ENCODE measurements around the gene STAG3. TPM values are rescaled to one million over a fixed set of nuclear protein-coding genes. Genes with fewer than 3 reads are reported as not detected.
A peak's percentile ranks its signal among the peaks of the same experiment; 100 is the strongest.
"Not testable (repeated sequence)": the region's sequence is repeated elsewhere in the genome, so short reads cannot be mapped to it uniquely, and the experiment has no call there.

Gene STAG3
- total RNA-seq, 1 donor from 2014 or later: 1.1 TPM

- no peaks in the 10 kb centered on the region for H3K4me1 Mint-ChIP-seq (ENCODE audit: low read depth, unreplicated experiment)
- H3K27ac Mint-ChIP-seq (ENCODE audit: unreplicated experiment): no peak overlapping the region
- H3K27me3 Mint-ChIP-seq (ENCODE audit: unreplicated experiment): peaks cover 23% of the 10 kb centered on the region
- no peak overlapping the region for H3K4me3 Mint-ChIP-seq (ENCODE audit: unreplicated experiment)
- no peak for TF ChIP-seq CTCF (IDR thresholded peaks at IDR 0.05; ENCODE audit: partially characterized antibody, unreplicated experiment)
- H3K36me3 Mint-ChIP-seq (ENCODE audit: unreplicated experiment): no peaks in the 10 kb centered on the region
- DNase-seq: no peak
- peaks cover 11% of the 10 kb centered on the region for H3K9me3 Mint-ChIP-seq (ENCODE audit: unreplicated experiment)
These were observed 33.1 kb downstream of the STAG3 start for GRCh38 chr7:100210805-100211204.

GRCh38 chr7:100211342-100211780 lies 33.6 kb downstream of the STAG3 start:
- Mint-ChIP-seq H3K9me3 (ENCODE audit: unreplicated experiment) (peaks cover 11% of the 10 kb centered on the region), H3K36me3 (ENCODE audit: unreplicated experiment) (no peaks in the 10 kb centered on the region), H3K4me3 (ENCODE audit: unreplicated experiment) (no peak overlapping the region), H3K27me3 (ENCODE audit: unreplicated experiment) (peaks cover 23% of the 10 kb centered on the region), H3K4me1 (ENCODE audit: low read depth, unreplicated experiment) (no peaks in the 10 kb centered on the region), H3K27ac (ENCODE audit: unreplicated experiment) (peak overlapping the region; percentile 40)
- no peak for TF ChIP-seq CTCF (IDR thresholded peaks at IDR 0.05; ENCODE audit: partially characterized antibody, unreplicated experiment)
- no peak for DNase-seq

- Mint-ChIP-seq H3K27ac (ENCODE audit: unreplicated experiment) (no peak overlapping the region), H3K36me3 (ENCODE audit: unreplicated experiment) (no peaks in the 10 kb centered on the region), H3K4me3 (ENCODE audit: unreplicated experiment) (no peak overlapping the region), H3K27me3 (ENCODE audit: unreplicated experiment) (peaks cover 21% of the 10 kb centered on the region), H3K9me3 (ENCODE audit: unreplicated experiment) (peaks cover 8% of the 10 kb centered on the region), H3K4me1 (ENCODE audit: low read depth, unreplicated experiment) (no peaks in the 10 kb centered on the region)
- DNase-seq: no peak
- TF ChIP-seq CTCF (IDR thresholded peaks at IDR 0.05; ENCODE audit: partially characterized antibody, unreplicated experiment): no peak
These were observed 35.0 kb downstream of the STAG3 start for GRCh38 chr7:100212631-100213286.

GRCh38 chr7:100213672-100214071 lies 36.0 kb downstream of the STAG3 start:
- no peaks in the 10 kb centered on the region for H3K36me3 Mint-ChIP-seq (ENCODE audit: unreplicated experiment)
- DNase-seq: no peak
- no peak overlapping the region for H3K27ac Mint-ChIP-seq (ENCODE audit: unreplicated experiment)
- peaks cover 21% of the 10 kb centered on the region for H3K27me3 Mint-ChIP-seq (ENCODE audit: unreplicated experiment)
- H3K9me3 Mint-ChIP-seq (ENCODE audit: unreplicated experiment): peaks cover 8% of the 10 kb centered on the region
- H3K4me3 Mint-ChIP-seq (ENCODE audit: unreplicated experiment): no peak overlapping the region
- peaks cover under 1% of the 10 kb centered on the region for H3K4me1 Mint-ChIP-seq (ENCODE audit: low read depth, unreplicated experiment)
- TF ChIP-seq CTCF (IDR thresholded peaks at IDR 0.05; ENCODE audit: partially characterized antibody, unreplicated experiment): no peak

GRCh38 chr7:100214356-100214755 lies 36.6 kb downstream of the STAG3 start:
- peaks cover 24% of the 10 kb centered on the region for H3K27me3 Mint-ChIP-seq (ENCODE audit: unreplicated experiment)
- not testable (repeated sequence) for H3K36me3 Mint-ChIP-seq (ENCODE audit: unreplicated experiment); H3K27ac Mint-ChIP-seq (ENCODE audit: unreplicated experiment); H3K4me3 Mint-ChIP-seq (ENCODE audit: unreplicated experiment); H3K9me3 Mint-ChIP-seq (ENCODE audit: unreplicated experiment); H3K4me1 Mint-ChIP-seq (ENCODE audit: low read depth, unreplicated experiment); DNase-seq
